Activated T-helper 1 cell treated with anti-CD3 and anti-CD28 coated beads, Interleukin-2, amount 50 U/mL, for 16 hours (primary cell): ENCODE data around the gene FOXG1.

ENCODE experiments used
- DNase-seq, 2 donors: peaks; one replicate each; pipeline ENCODE4 v3.0.0-alpha.2; 2020; ENCODE audit warnings: low read depth in 1 of 2, low spot score in 1 of 2

Gene FOXG1

DNA sequence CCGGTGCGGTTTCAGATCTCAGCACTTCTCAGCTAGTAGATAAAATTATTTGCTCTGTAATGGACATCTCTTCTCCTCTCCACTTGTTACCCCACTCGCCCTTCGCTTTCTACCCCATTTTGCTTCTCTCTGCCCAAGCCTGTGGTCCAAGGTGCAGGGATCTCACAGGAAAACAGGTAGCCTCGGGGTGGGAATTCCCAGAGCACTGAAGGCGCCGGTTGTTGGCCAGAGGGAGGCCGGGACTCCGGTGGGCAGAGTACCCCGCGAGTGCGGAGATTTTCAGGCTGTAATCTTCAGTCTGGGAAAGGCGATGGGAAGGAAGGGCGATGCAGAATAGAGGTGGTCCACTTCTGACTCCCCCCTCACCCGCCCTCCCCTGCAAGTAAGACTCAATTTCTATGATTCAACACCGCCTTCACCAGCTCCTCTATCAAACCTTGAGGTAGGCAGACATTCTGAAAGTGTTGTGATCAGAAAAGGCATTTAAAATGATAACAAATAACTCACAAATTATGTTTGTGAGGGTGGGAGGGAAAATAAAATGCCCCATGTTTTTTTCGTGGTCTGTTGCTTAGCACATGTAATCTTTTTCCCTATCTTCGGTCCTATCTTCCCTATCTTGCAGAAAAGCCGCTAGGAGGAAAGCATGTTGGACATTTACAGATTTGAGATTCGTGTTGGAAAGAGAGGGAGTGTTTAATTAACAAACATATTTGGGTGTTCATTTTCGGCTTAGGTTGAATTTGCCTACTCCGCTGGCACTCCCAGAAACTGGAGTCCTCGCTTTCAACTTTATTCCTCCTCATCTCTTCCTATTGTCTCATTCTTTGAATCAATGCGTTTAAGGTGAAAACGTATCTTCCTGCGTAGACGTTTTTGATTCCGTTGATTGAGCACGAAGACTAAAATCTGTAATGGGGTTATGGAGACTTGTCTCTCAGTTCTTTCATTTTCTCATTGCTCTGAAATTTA, 8.5 kb downstream of the FOXG1 start:
- DNase-seq, result no peak

DNA sequence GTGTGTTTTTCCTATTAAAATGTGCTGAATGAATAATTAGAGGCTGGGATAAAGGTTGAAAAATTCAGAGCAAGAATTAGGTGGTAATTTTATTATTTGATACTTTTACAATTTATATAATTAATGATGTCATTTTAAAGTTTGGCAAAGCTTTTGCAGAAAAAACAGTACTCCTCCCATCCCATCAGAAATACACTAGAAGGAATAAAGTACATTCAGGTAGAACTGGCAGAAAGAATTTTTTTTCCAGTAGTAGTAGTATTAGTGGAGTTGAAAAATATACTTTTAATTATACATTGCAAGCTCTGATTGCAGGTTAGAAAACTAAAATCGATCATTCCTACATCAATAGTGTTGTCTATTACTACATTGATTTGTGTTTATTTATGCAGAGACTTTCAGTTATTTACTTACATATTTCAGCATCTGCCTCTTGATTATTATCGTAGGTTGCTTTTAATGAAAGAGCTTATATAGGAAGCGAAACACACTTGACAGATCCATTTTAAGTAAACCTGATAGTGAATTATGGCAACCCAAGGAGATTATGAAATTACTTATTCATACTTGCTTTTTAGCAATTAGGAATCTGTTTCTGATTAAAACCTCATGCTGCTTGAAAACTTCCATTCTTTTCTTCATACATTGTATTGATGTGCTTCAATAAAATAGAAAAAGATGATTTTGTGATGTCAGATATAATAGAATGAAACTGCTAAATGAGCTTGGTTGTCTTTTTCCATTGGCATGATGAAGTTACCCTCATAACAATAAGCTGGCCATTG, 10.1 kb downstream of the FOXG1 start:
- no peak for DNase-seq

- no peak for DNase-seq
Measured at GRCh38 chr14:28777471-28778137, 11.0 kb downstream of the FOXG1 start.

DNA sequence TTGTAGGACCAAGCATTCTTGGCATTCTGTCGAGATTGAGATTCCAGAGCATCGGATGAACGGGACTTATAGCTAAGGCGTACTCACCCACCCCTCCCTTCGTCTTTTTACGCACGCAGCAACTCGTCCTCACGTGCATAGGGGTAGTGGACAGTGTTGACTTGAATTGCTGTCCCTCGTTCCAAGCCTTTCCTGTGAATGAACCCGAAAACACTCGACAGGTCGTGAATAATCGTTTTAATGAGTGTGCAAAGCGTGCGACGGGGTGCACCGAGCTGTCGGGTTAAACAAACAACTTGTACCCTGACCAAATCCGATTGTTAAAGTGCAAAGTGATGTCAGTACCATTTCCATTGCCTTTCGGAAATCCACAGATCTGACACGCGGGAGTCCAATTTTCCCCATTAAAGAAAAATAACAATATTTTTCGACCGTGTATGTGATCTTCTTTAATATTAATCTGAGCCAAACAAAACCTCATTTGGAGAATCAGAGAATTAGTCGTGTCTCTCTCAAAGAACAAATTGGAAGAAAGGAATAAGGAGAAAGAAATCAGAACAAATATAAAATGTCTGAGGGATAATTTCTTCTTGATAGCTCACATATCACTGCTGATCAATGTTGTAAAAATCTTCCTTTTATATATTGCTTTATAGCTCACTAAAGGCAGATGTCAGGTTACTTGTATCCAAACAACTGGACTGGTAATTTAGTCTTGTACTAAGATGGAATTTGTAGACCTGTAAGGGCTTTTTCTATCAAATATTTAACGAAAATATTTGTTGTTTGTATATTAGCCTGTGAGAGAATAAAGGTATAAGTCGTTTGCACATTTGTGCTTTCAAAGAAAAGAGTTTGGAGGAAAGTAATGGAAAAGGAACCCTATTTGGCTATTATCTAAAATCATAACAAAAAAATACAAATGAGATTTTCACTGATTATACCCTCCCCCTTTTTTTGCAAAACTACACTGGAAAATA, 11.8 kb downstream of the FOXG1 start:
- DNase-seq, result no peak

DNA sequence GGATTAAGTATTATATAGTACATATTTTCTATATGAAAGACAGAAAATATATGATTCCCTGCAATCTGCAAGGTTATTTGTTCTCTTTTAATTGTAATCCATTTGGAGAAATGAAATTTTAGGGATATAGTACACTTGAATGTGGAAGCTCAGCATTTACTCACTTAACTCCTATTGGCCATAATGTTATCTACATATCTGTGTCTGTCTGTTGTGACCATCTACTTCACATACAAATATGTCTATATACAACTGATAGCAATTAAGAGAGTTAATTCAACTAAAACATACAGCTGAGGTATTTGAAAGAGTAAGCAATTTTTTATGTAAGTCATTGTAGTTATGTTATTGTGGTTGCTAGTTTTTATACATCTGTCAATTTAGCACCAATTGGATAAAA, 12.9 kb downstream of the FOXG1 start:
- DNase-seq, result no peak

GRCh38 chr14:28780843-28781820, 14.5 kb downstream of the FOXG1 start:
- DNase-seq, result no peak

DNA sequence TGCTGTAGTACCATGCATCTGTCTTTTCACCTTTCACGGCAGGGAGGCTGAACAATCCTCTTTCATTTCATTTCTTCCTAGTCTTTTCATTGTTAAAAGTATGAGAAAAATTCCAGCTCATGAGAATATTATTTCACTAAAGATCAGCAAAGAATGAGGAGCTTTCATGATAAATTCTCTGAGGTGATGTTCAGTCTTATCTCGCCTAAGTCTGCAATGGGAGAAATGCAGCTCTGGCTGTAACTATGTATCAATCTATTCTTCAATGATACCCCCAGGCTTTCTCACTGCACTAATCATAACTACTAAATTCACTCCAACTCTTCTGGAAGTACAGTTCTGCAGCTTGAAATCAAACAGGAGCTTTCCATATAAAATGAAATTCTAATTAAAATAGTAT, 15.7 kb downstream of the FOXG1 start:
- no peak for DNase-seq

- no peak for DNase-seq
Measured at GRCh38 chr14:28783664-28784063, 17.1 kb downstream of the FOXG1 start.

GRCh38 chr14:28784096-28785048, 17.8 kb downstream of the FOXG1 start:
- DNase-seq, result no peak

DNA sequence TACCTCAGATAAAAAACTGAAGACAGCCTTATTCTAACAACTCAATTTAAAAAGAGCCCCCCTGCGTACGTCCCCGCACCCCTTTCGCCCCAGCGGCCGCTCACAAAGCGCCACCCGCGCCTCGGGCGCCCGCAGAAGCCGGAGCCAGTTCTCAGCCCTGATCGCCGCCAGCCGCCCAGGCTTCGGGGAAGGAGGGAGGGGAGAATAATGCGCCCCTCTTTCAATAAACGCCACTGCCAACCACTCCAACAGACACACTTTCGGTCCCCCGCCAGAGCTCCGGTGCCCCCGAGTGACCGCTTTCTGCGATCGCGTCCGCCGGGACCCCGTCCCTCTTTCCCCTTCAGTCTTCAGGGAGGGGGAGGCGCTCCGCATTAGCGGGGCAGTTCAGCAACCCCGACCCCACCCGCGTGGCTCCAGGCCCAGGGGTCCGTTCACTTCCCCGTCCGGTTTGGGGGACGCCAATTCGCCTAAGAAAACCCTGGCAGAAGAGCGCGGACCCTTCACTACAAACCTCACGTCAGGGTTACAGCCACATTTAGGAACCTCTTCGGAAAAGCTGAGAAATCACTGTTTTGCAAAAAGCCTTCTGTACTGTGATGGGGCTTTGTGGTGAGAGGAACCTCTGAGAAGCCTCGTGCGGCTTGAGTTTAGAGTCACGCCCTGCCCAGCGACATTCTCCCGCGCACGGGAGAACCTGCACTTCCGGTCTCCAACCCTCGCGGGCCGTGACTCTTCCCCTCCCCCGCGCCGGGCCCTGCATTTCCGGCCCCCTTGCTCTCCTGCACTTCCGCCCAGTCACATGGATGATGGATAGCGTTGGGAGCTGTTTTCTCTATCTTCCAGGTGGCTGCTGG, 18.7 kb downstream of the FOXG1 start:
- DNase-seq, result no peak

- no peak for DNase-seq
Measured at GRCh38 chr14:28807518-28807917, 40.9 kb downstream of the FOXG1 start.

- DNase-seq, result no peak
Measured at GRCh38 chr14:28813810-28814209, 47.2 kb downstream of the FOXG1 start.
